Progenitor cell of endocrine pancreas (in vitro differentiated cells): ENCODE measurements around the gene OLFML2A. TPM values are rescaled to one million over a fixed set of nuclear protein-coding genes. Genes with fewer than 3 reads are reported as not detected.

Experiments used
- DNase-seq: peaks from one replicate; pipeline ENCODE4 v3.0.0; 2021; ENCODE audit warnings: low spot score; ENCODE audit not compliant: unreplicated experiment
- H3K27ac Mint-ChIP-seq: 2 replicates; pipeline ENCODE4 v1.8.0; 2021; ENCODE audit warnings: mild to moderate bottlenecking, moderate library complexity, mixed read lengths
- H3K27me3 Mint-ChIP-seq: 2 replicates; pipeline ENCODE4 v1.8.0; 2021; ENCODE audit warnings: mixed read lengths
- H3K36me3 Mint-ChIP-seq: 2 replicates; pipeline ENCODE4 v1.8.0; 2022; ENCODE audit warnings: mixed read lengths; ENCODE audit not compliant: insufficient read depth
- H3K4me1 Mint-ChIP-seq: 2 replicates; pipeline ENCODE4 v1.8.0; 2021; ENCODE audit warnings: low read depth, mixed read lengths
- H3K4me3 Mint-ChIP-seq: 2 replicates; pipeline ENCODE4 v1.8.0; 2021; ENCODE audit warnings: low read depth, mild to moderate bottlenecking, moderate library complexity, mixed read lengths
- H3K9me3 Mint-ChIP-seq: 2 replicates; pipeline ENCODE4 v1.8.0; 2021; ENCODE audit warnings: low read depth, mixed read lengths
- total RNA-seq: library from RNA; stranded (reverse); gene quantifications from 2 replicates; pipeline ENCODE4 v1.2.1, GENCODE V29; 2021
- TF ChIP-seq, protein P1 (sequence below): fragments of 200-600 bp; sonication (generic); IDR thresholded peaks from one replicate; pipeline ENCODE4 v1.5.0; 2021; ENCODE audit warnings: antibody characterized with exemption, mild to moderate bottlenecking; ENCODE audit not compliant: unreplicated experiment

The OLFML2A gene
- total RNA-seq, 1 donor from 2014 or later = 2.5 TPM

GRCh38 chr9:124855566-124855943 is 78.6 kb downstream of the OLFML2A start:
- H3K27me3 Mint-ChIP-seq = peaks cover 10% of the 10 kb centered on the region
- no peaks in the 10 kb centered on the region for H3K9me3 Mint-ChIP-seq
- H3K36me3 Mint-ChIP-seq = peaks cover 8% of the 10 kb centered on the region
- no peak overlapping the region for H3K27ac Mint-ChIP-seq
- TF ChIP-seq, protein P1, sequence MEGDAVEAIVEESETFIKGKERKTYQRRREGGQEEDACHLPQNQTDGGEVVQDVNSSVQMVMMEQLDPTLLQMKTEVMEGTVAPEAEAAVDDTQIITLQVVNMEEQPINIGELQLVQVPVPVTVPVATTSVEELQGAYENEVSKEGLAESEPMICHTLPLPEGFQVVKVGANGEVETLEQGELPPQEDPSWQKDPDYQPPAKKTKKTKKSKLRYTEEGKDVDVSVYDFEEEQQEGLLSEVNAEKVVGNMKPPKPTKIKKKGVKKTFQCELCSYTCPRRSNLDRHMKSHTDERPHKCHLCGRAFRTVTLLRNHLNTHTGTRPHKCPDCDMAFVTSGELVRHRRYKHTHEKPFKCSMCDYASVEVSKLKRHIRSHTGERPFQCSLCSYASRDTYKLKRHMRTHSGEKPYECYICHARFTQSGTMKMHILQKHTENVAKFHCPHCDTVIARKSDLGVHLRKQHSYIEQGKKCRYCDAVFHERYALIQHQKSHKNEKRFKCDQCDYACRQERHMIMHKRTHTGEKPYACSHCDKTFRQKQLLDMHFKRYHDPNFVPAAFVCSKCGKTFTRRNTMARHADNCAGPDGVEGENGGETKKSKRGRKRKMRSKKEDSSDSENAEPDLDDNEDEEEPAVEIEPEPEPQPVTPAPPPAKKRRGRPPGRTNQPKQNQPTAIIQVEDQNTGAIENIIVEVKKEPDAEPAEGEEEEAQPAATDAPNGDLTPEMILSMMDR = no peak
- no peak overlapping the region for H3K4me3 Mint-ChIP-seq
- no peak for DNase-seq
- peaks cover 8% of the 10 kb centered on the region for H3K4me1 Mint-ChIP-seq

DNA sequence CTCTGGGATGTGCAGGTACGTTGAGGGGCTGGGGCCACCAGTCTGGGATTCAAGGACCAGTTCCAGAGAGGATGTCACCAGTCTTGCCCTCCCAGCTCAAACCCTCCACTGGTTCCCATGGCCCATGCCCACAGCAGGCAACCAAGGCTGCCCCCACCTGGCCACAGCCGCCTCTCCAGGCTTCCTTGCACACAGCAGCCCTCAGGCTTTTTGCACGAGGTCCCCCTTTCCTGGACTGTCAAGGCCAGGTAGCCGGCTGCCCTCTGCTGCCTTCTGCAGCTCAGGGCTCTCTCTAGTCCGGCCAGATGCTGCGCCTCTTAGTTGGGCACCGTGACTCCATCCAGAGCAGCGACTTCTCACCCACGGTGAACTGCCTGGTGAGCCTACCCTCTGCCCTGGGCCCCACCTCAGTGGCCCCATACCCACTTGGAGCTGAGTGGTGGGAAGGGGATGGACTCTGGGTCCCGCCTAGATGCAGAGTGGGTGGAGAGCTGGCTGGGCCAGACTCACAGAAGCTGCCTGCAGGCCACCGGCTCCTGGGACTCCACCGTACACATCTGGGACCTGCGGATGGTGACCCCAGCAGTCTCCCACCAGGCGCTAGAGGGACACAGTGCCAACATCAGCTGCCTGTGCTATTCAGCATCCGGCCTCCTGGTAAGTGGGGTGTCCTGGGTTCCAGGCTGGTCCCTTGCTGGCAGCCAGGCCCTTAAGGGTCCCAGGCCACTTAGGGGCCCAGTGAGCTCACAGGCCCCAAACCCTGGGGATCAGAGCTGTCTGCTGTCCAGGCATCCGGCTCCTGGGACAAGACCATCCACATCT is 79.2 kb downstream of the OLFML2A start:
- peaks cover 9% of the 10 kb centered on the region for H3K36me3 Mint-ChIP-seq
- H3K27me3 Mint-ChIP-seq = peaks cover 7% of the 10 kb centered on the region
- TF ChIP-seq, protein P1 = peak; percentile 46
- no peak overlapping the region for H3K4me3 Mint-ChIP-seq
- H3K9me3 Mint-ChIP-seq = no peaks in the 10 kb centered on the region
- H3K4me1 Mint-ChIP-seq = peaks cover 11% of the 10 kb centered on the region
- DNase-seq = no peak
- no peak overlapping the region for H3K27ac Mint-ChIP-seq

- H3K27me3 Mint-ChIP-seq = peaks cover 2% of the 10 kb centered on the region
- H3K4me3 Mint-ChIP-seq = no peak overlapping the region
- TF ChIP-seq, protein P1 = no peak
- H3K9me3 Mint-ChIP-seq = no peaks in the 10 kb centered on the region
- H3K36me3 Mint-ChIP-seq = peaks cover 11% of the 10 kb centered on the region
- peaks cover 15% of the 10 kb centered on the region for H3K4me1 Mint-ChIP-seq
- no peak for DNase-seq
- H3K27ac Mint-ChIP-seq = peak overlapping the region; percentile 73
Measured at GRCh38 chr9:124857533-124858162, 80.7 kb downstream of the OLFML2A start.

GRCh38 chr9:124858330-124859046 is 81.6 kb downstream of the OLFML2A start:
- Mint-ChIP-seq H3K27ac (no peak overlapping the region), H3K36me3 (peaks cover 11% of the 10 kb centered on the region), H3K27me3 (no peaks in the 10 kb centered on the region), H3K4me1 (peaks cover 16% of the 10 kb centered on the region), H3K4me3 (no peak overlapping the region), H3K9me3 (no peaks in the 10 kb centered on the region)
- no peak for DNase-seq
- TF ChIP-seq, protein P1 = no peak
